Mucosa of rectum (tissue), 2 donors: ENCODE measurements around the gene SLC35E4.
"Not testable (repeated sequence)": the region's sequence is repeated elsewhere in the genome, so short reads cannot be mapped to it uniquely, and the experiment has no call there.

ENCODE experiments used
- H3K27ac ChIP-seq, 2 donors: one replicate each; pipeline ENCODE4 v1.7.0; 2013; ENCODE audit warnings: inconsistent platforms in 2 of 2, low read depth in 2 of 2, low read length in 2 of 2
- H3K27me3 ChIP-seq, 2 donors: one replicate each; pipeline ENCODE4 v1.7.0; 2013; ENCODE audit warnings: low read length in 2 of 2; ENCODE audit not compliant: control insufficient read depth in 2 of 2, insufficient read depth in 2 of 2
- H3K36me3 ChIP-seq, 2 donors: one replicate each; pipeline ENCODE4 v1.7.0; 2013; ENCODE audit warnings: low read length in 2 of 2; ENCODE audit not compliant: control insufficient read depth in 2 of 2, insufficient read depth in 2 of 2
- H3K4me1 ChIP-seq, 2 donors: one replicate each; pipeline ENCODE4 v1.7.0; 2013; ENCODE audit warnings: low read length in 2 of 2, mild to moderate bottlenecking in 1 of 2; ENCODE audit not compliant: control insufficient read depth in 2 of 2, insufficient read depth in 2 of 2
- H3K4me3 ChIP-seq, 2 donors: one replicate each; pipeline ENCODE4 v1.7.0; 2013; ENCODE audit warnings: low read length in 2 of 2
- H3K9ac ChIP-seq, 2 donors: one replicate each; pipeline ENCODE4 v1.7.0; 2013; ENCODE audit warnings: low read length in 2 of 2, low read depth in 1 of 2, mild to moderate bottlenecking in 1 of 2
- H3K9me3 ChIP-seq, 2 donors: one replicate each; pipeline ENCODE4 v1.7.0; 2013; ENCODE audit warnings: low read length in 2 of 2; ENCODE audit not compliant: control insufficient read depth in 2 of 2
- donor health status: healthy.
- donor health status: Normal muscosa, but diverticular disease.

SLC35E4 gene

DNA sequence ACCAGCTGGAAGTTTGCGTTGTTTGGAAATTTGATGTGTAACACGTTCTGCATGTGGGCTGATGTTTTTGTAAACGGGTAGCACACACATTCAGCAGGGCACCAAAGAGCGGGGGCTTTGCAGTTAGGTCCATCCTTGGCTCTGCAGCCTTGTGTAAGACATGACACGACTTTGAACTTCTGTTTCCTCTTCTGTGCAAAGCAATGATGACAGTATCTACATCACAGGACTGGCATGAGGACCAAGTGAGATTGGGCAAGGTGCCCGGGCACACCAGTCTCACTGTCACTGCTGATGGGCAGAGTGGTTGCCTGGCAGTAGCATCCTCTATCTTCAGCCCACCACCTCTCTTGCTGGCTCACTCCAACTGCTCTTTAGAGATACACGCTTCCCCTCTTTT, 25.3 kb upstream of the SLC35E4 start:
- Histone ChIP-seq H3K4me3 (no peak overlapping the region), H3K27me3 (no peaks in the 10 kb centered on the region), H3K4me1 (peaks cover 37 to 42% of the 10 kb centered on the region in 2 donors), H3K9ac (no peak overlapping the region), H3K9me3 (no peaks in the 10 kb centered on the region), H3K36me3 (peaks cover 0 to 10% of the 10 kb centered on the region in 2 donors), H3K27ac (no peak overlapping the region)

DNA sequence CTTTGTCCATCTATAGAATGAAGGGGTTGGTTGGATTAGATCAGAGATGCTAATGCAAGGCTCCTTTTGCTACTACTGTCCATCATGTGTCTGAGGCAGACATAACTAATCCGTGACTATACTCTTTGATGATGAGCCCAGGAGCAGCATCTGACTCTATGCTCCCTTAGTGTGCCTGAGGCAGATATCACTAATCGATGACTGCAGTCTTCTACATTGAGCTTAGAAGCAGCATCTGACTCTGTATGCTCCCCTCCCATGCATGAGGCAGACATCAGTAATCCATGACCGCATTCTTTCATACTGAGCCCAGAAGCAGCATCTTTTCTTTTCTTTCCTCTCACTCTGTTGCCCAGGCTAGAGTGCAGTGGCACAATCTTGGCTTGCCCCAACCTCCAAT, 24.4 kb upstream of the SLC35E4 start:
- Histone ChIP-seq H3K27ac (no peak overlapping the region), H3K9ac (no peak overlapping the region), H3K4me1 (peaks cover 29 to 33% of the 10 kb centered on the region in 2 donors), H3K9me3 (no peaks in the 10 kb centered on the region), H3K4me3 (no peak overlapping the region), H3K27me3 (no peaks in the 10 kb centered on the region), H3K36me3 (peaks cover 0 to 14% of the 10 kb centered on the region in 2 donors)

DNA sequence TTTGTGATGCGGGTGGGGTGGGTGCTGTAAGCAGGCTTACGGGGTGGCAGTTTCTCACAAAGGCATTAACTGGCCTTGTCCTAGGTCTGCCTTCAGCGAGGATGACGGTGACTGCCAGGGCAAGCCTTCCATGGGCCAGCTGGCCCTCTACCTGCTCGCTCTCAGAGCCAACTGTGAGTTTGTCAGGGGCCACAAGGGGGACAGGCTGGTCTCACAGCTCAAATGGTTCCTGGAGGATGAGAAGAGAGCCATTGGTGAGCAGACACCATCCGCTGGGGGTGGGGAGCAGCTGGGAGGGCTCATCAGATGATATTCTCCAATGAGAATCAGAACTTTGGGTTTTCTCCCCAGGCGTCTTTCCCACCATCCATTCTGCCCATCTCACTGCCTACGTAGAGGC, 22.8 kb upstream of the SLC35E4 start:
- H3K4me3 ChIP-seq = no peak overlapping the region
- no peak overlapping the region for H3K9ac ChIP-seq
- peaks cover 0 to 18% of the 10 kb centered on the region in 2 donors for H3K36me3 ChIP-seq
- H3K9me3 ChIP-seq = no peaks in the 10 kb centered on the region
- peaks cover 22% of the 10 kb centered on the region in 2 donors for H3K4me1 ChIP-seq
- H3K27me3 ChIP-seq = no peaks in the 10 kb centered on the region
- H3K27ac ChIP-seq = no peak overlapping the region

GRCh38 chr22:30614268-30614667, 21.3 kb upstream of the SLC35E4 start:
- Histone ChIP-seq H3K36me3 (peaks cover 0 to 19% of the 10 kb centered on the region in 2 donors), H3K4me1 (peaks cover 7 to 8% of the 10 kb centered on the region in 2 donors), H3K9me3 (no peaks in the 10 kb centered on the region), H3K9ac (no peak overlapping the region), H3K27ac (no peak overlapping the region), H3K27me3 (no peaks in the 10 kb centered on the region), H3K4me3 (no peak overlapping the region)

GRCh38 chr22:30614879-30615278, 20.7 kb upstream of the SLC35E4 start:
- Histone ChIP-seq H3K27ac (no peak overlapping the region), H3K36me3 (peaks cover 0 to 19% of the 10 kb centered on the region in 2 donors), H3K9ac (no peak overlapping the region), H3K4me3 (no peak overlapping the region), H3K27me3 (no peaks in the 10 kb centered on the region), H3K9me3 (no peaks in the 10 kb centered on the region), H3K4me1 (peaks cover 1 to 4% of the 10 kb centered on the region in 2 donors)

DNA sequence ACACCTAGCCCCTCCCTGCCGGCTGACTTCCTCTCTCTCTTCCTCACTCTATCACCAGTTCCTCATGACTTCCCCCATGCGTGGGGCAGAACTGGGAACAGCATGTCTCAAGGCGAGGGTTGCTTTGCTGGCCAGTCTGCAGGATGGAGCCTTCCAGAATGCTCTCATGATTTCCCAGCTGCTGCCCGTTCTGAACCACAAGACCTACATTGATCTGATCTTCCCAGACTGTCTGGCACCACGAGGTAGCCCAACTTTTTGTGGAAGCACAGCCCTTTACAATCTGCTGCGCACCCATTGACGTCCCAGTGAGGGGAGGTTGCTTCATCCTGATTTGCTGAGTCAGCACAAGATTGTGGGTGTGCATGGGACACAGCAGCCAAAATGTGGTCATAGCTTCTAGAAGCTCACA, 20.0 kb upstream of the SLC35E4 start:
- no peak overlapping the region for H3K27ac ChIP-seq
- H3K36me3 ChIP-seq = peaks cover 0 to 19% of the 10 kb centered on the region in 2 donors
- no peaks in the 10 kb centered on the region for H3K4me1 ChIP-seq
- H3K9ac ChIP-seq = no peak overlapping the region
- H3K27me3 ChIP-seq = no peaks in the 10 kb centered on the region
- no peaks in the 10 kb centered on the region for H3K9me3 ChIP-seq
- no peak overlapping the region for H3K4me3 ChIP-seq

DNA sequence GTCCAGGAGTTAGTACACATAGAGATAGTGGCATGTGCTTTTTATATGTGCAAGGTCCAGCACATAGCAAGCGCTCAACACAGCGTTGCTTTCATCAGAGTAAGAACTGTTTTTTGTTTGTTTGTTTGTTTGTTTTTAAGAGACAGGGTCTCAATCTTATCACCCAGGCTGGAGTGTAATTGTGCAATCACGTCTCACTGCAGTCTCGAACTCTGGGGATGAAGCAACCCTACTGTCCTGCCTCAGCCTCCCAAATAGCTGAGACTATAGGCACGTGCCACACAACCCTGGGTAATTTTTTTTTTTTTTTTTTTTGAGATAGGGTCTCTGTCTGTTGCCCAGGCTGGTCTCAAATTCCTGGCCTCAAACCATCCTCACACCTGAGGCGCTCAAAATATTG, 17.8 kb upstream of the SLC35E4 start:
- no peaks in the 10 kb centered on the region for H3K9me3 ChIP-seq
- no peak overlapping the region for H3K4me3 ChIP-seq
- no peaks in the 10 kb centered on the region for H3K27me3 ChIP-seq
- no peak overlapping the region for H3K27ac ChIP-seq
- no peak overlapping the region for H3K9ac ChIP-seq
- no peaks in the 10 kb centered on the region for H3K4me1 ChIP-seq
- peaks cover 0 to 19% of the 10 kb centered on the region in 2 donors for H3K36me3 ChIP-seq

DNA sequence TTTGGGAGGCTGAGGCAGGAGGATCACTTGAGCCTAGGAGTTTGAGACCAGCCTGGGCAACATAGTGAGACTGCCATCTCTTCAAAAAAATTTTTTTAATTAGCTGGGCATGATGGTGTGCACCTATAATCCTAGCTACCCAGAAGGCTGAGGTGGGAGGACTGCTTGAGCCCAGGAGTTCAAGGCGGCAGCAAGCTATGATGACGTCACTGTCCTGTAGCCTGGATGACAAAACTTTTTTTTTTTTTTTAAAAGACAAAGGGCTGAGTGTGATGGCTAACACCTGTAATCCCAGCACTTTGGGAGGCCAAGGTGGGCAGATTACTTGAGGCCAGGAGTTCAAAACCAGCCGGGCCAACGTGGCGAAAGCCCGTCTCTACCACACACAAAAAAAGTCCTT, 15.7 kb upstream of the SLC35E4 start:
- H3K9ac ChIP-seq, H3K27ac ChIP-seq, H3K27me3 ChIP-seq, H3K4me1 ChIP-seq, H3K9me3 ChIP-seq, H3K4me3 ChIP-seq: not testable (repeated sequence)
- H3K36me3 ChIP-seq = peaks cover 0 to 12% of the 10 kb centered on the region in 2 donors

GRCh38 chr22:30626413-30626812, 9.2 kb upstream of the SLC35E4 start:
- no peaks in the 10 kb centered on the region for H3K9me3 ChIP-seq
- no peak overlapping the region for H3K27ac ChIP-seq
- no peaks in the 10 kb centered on the region for H3K36me3 ChIP-seq
- no peaks in the 10 kb centered on the region for H3K27me3 ChIP-seq
- H3K4me3 ChIP-seq = no peak overlapping the region
- H3K4me1 ChIP-seq = no peaks in the 10 kb centered on the region
- H3K9ac ChIP-seq = no peak overlapping the region

- no peaks in the 10 kb centered on the region for H3K9me3 ChIP-seq
- no peaks in the 10 kb centered on the region for H3K27me3 ChIP-seq
- no peaks in the 10 kb centered on the region for H3K4me1 ChIP-seq
- H3K36me3 ChIP-seq = no peaks in the 10 kb centered on the region
- H3K9ac ChIP-seq = no peak overlapping the region
- no peak overlapping the region for H3K27ac ChIP-seq
- no peak overlapping the region for H3K4me3 ChIP-seq
These were observed 8.1 kb upstream of the SLC35E4 start for GRCh38 chr22:30627471-30627870.

- no peaks in the 10 kb centered on the region for H3K4me1 ChIP-seq
- H3K27me3 ChIP-seq = no peaks in the 10 kb centered on the region
- H3K4me3 ChIP-seq = no peak overlapping the region
- H3K9ac ChIP-seq = no peak overlapping the region
- H3K27ac ChIP-seq = no peak overlapping the region
- H3K36me3 ChIP-seq = no peaks in the 10 kb centered on the region
- H3K9me3 ChIP-seq = no peaks in the 10 kb centered on the region
These were observed 7.1 kb upstream of the SLC35E4 start for GRCh38 chr22:30628491-30628890.
